ENCODE results near the gene ADARB2.
"Not testable (repeated sequence)": the region's sequence is repeated elsewhere in the genome, so short reads cannot be mapped to it uniquely, and the experiment has no call there.

The ADARB2 gene

GRCh38 chr10:1255600-1256431 is 481.5 kb downstream of the ADARB2 start:
- Histone ChIP-seq H3K4me3 (ENCODE audit: low read depth, low read length) (no peak overlapping the region), H3K9me3 (no peaks in the 10 kb centered on the region; the same call in 1 of the 2 replicates), H3K36me3 (no peaks in the 10 kb centered on the region), H3K4me1 (no peaks in the 10 kb centered on the region), H3K27me3 (no peaks in the 10 kb centered on the region)
- no peak for DNase-seq
- TF ChIP-seq CTCF (IDR thresholded peaks at IDR 0.05; ENCODE audit: low read depth, low read length): no peak

GRCh38 chr10:1255118-1255517 is 482.2 kb downstream of the ADARB2 start:
- H3K36me3 ChIP-seq: no peaks in the 10 kb centered on the region
- no peaks in the 10 kb centered on the region for H3K27me3 ChIP-seq
- no peak for DNase-seq
- no peaks in the 10 kb centered on the region; the same call in 1 of the 2 replicates for H3K9me3 ChIP-seq
- TF ChIP-seq CTCF (IDR thresholded peaks at IDR 0.05; ENCODE audit: low read depth, low read length): no peak
- H3K4me3 ChIP-seq (ENCODE audit: low read depth, low read length): no peak overlapping the region
- H3K4me1 ChIP-seq: no peaks in the 10 kb centered on the region

- H3K4me1 ChIP-seq: no peaks in the 10 kb centered on the region
- no peak overlapping the region for H3K4me3 ChIP-seq (ENCODE audit: low read depth, low read length)
- no peaks in the 10 kb centered on the region; the same call in 1 of the 2 replicates for H3K9me3 ChIP-seq
- no peaks in the 10 kb centered on the region for H3K36me3 ChIP-seq
- no peaks in the 10 kb centered on the region for H3K27me3 ChIP-seq
- no peak for DNase-seq
- no peak for TF ChIP-seq CTCF (IDR thresholded peaks at IDR 0.05; ENCODE audit: low read depth, low read length)
Measured at GRCh38 chr10:1253523-1254353, 483.6 kb downstream of the ADARB2 start.

GRCh38 chr10:1251769-1252168 is 485.6 kb downstream of the ADARB2 start:
- Histone ChIP-seq H3K27me3 (no peaks in the 10 kb centered on the region), H3K4me1 (no peaks in the 10 kb centered on the region), H3K4me3 (ENCODE audit: low read depth, low read length) (no peak overlapping the region), H3K36me3 (no peaks in the 10 kb centered on the region), H3K9me3 (no peaks in the 10 kb centered on the region)
- no peak for TF ChIP-seq CTCF (IDR thresholded peaks at IDR 0.05; ENCODE audit: low read depth, low read length)
- no peak for DNase-seq

- Histone ChIP-seq H3K4me1 (no peaks in the 10 kb centered on the region), H3K36me3 (no peaks in the 10 kb centered on the region), H3K27me3 (no peaks in the 10 kb centered on the region), H3K9me3 (no peaks in the 10 kb centered on the region), H3K4me3 (ENCODE audit: low read depth, low read length) (no peak overlapping the region)
- DNase-seq: no peak
- TF ChIP-seq CTCF (IDR thresholded peaks at IDR 0.05; ENCODE audit: low read depth, low read length): no peak
Measured at GRCh38 chr10:1249142-1249920, 488.0 kb downstream of the ADARB2 start.

GRCh38 chr10:1248262-1248630 is 489.1 kb downstream of the ADARB2 start:
- not testable (repeated sequence) for H3K36me3 ChIP-seq, DNase-seq

More at GRCh38 chr10:1248262-1248630, 489.1 kb downstream of the ADARB2 start:
- H3K27me3 ChIP-seq; H3K4me3 ChIP-seq (ENCODE audit: low read depth, low read length); H3K9me3 ChIP-seq; H3K4me1 ChIP-seq: not testable (repeated sequence)

All from BE2C (cell line).